ENCODE measurements around the gene RPF1. TPM values are rescaled to one million over a fixed set of nuclear protein-coding genes. Genes with fewer than 3 reads are reported as not detected.
"Not testable (repeated sequence)": the region's sequence is repeated elsewhere in the genome, so short reads cannot be mapped to it uniquely, and the experiment has no call there.

The RPF1 gene
- total RNA-seq, 1 experiment from 2014 or later, result 31.7 TPM

DNA sequence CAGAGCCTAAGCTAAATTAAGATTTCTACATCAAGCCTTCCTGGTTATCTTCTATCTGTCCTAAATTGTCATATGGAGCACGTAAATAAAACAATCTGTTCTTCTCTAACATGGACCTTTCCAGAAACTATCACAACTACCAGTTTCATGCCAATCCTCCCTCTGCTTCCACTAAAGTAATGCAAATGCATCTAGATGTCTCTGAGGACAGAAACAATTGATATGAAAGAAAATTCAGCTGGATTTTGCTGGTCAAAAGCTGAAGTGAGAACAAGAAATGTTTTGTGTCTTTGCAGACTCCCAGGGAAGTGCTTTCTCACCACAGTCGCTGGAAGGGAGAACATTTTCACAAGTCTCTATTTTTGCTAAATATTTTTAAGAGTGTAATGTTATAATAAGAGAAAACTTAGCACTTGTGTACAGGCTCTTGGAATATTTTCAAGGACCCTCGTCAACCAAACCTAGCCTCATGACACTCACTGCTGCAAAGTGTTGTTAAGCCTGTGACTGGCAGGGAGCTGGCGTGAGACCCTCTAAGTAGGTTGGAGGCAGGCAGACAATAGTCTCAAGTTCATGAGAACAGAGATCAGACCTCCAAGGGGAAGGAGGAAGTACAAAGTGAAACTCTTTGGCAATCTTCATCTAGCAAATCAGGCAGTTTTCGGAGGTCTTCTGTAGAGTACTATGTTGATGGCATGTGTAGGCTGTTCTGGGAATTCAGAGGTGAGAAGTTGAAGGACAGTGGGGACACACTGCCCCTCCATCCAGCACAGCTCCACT, 42.0 kb upstream of the RPF1 start (continued):
- no peak for TF ChIP-seq RORB (CRISPR knock-in tag; IDR thresholded peaks at IDR 0.05)

DNA sequence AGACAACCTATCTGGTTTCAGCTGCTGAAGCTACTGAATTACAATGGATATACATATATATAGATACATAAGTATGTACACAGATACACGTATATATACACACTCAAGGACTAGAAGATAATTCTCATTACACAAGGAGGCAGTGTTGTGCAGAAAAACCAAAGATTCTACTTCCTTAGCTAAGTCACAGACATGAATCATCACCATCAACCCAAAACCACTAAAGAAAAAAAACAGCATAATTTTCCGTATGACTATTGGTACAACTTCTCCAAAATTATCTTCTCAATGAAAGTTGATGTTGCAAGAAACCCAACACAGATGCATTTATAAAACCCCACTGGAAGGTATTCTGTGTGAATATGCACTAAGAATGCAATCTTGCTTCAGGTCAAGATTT, 36.8 kb upstream of the RPF1 start:
- peaks cover 3% of the 10 kb centered on the region; the same call in 1 of the 2 replicates for H3K27me3 Mint-ChIP-seq (ENCODE audit: low read depth)
- POLR2A ChIA-PET, result interaction anchor here (0.5 kb wide), 1 partner anchor 151 kb away, joined by 3 read pairs; no protein-coding TSS in a partner anchor

DNA sequence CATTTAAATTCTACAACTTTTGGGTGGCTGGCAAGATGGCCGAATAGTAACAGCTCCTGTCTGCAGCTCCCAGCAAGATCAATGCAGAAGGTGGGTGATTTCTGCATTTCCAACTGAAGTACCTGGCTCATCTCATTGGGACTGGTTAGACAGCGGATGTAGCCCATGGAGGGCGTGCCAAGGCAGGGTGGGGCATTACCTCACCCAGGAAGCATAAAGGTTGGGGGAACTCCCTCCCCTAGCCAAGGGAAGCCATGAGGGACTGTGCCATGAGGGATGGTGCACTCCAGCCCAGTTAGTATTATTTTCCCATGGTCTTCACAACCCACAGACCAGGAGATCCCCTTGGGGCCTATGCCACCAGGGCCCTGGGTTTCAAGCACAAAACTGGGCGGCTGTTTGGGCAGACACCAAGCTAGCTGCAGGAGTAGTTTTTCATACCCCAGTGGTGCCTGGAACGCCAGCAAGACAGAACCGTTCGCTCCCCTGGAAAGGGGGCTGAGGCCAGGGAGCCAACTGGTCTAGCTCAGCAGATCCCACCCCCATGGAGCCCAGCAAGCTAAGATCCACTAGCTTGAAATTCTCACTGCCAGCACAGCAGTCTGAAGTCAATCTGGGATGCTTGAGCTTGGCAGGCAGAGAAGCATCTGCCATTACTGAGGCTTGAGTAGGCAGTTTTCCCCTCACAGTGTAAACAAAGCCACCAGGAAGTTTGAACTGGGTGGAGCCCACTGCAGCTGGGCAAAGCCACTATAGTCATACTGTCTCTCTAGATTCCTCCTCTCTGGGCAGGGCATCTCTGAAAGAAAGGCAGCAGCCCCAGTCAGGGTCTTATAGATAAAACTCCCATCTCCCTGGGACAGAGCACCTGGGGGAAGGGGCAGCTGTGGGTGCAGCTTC, 36.1 kb upstream of the RPF1 start:
- not testable (repeated sequence) for H3K27ac Mint-ChIP-seq, ATAC-seq
- POLR2A ChIA-PET, result interaction anchor here (0.5 kb wide), 1 partner anchor 150 kb away, joined by 3 read pairs; no protein-coding TSS in a partner anchor

More for the DNA sequence above, 36.8 kb upstream of the RPF1 start:
- Mint-ChIP-seq H3K36me3 (no peaks in the 10 kb centered on the region), H3K4me3 (no peak overlapping the region), H3K27ac (no peak overlapping the region), H3K4me1 (no peaks in the 10 kb centered on the region; the same call in 1 of the 2 replicates), H3K9me3 (peaks cover 6% of the 10 kb centered on the region)
- no peak for TF ChIP-seq ZNF416 (CRISPR knock-in tag; IDR thresholded peaks at IDR 0.05)
- TF ChIP-seq ZMAT4 (CRISPR knock-in tag; IDR thresholded peaks at IDR 0.05), result no peak
- no peak for TF ChIP-seq RORB (CRISPR knock-in tag; IDR thresholded peaks at IDR 0.05)
- TF ChIP-seq ZNF425 (CRISPR knock-in tag; conservative IDR thresholded peaks at IDR 0.05), result no peak
- TF ChIP-seq, protein P1, sequence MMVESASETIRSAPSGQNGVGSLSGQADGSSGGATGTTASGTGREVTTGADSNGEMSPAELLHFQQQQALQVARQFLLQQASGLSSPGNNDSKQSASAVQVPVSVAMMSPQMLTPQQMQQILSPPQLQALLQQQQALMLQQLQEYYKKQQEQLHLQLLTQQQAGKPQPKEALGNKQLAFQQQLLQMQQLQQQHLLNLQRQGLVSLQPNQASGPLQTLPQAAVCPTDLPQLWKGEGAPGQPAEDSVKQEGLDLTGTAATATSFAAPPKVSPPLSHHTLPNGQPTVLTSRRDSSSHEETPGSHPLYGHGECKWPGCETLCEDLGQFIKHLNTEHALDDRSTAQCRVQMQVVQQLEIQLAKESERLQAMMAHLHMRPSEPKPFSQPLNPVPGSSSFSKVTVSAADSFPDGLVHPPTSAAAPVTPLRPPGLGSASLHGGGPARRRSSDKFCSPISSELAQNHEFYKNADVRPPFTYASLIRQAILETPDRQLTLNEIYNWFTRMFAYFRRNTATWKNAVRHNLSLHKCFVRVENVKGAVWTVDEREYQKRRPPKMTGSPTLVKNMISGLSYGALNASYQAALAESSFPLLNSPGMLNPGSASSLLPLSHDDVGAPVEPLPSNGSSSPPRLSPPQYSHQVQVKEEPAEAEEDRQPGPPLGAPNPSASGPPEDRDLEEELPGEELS (CRISPR knock-in tag; IDR thresholded peaks at IDR 0.05), result no peak
- no peak for TF ChIP-seq ZBTB43 (CRISPR knock-in tag; IDR thresholded peaks at IDR 0.05)
- TF ChIP-seq USF2 (CRISPR knock-in tag; IDR thresholded peaks at IDR 0.05), result no peak
- no peak for TF ChIP-seq SMAD4 (CRISPR knock-in tag; IDR thresholded peaks at IDR 0.05)
- no peak for DNase-seq (ENCODE audit: low spot score)
- CTCF ChIA-PET, result interaction anchor here (1.0 to 1.4 kb wide), 4 partner anchors 282 to 340 kb away, joined by 3 to 4 read pairs (median 3); no protein-coding TSS in a partner anchor
- no peak for ATAC-seq

DNA sequence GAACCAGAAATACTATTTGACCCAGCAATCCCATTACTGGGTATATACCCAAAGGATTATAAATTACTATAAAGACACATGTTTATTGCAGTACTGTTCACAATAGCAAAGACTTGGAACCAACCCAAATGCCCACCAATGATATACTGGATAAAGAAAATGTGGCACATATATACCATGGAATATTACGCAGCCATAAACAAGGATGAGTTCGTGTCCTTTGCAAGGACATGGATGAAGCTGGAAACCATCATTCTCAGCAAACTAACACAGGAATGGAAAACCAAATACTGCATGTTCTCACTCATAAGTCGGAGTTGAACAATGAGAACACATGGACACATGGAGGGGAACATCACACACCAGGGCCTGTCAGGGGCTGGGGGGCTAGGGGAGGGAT, 30.4 kb upstream of the RPF1 start:
- CTCF ChIA-PET; H3K27me3 Mint-ChIP-seq (ENCODE audit: low read depth); H3K27ac Mint-ChIP-seq; DNase-seq (ENCODE audit: low spot score); H3K36me3 Mint-ChIP-seq; H3K4me1 Mint-ChIP-seq; H3K4me3 Mint-ChIP-seq; POLR2A ChIA-PET; ATAC-seq: not testable (repeated sequence)
- peaks cover 15% of the 10 kb centered on the region for H3K9me3 Mint-ChIP-seq

More for the DNA sequence above, 36.1 kb upstream of the RPF1 start:
- DNase-seq (ENCODE audit: low spot score); H3K9me3 Mint-ChIP-seq; H3K4me3 Mint-ChIP-seq; H3K27me3 Mint-ChIP-seq (ENCODE audit: low read depth); H3K36me3 Mint-ChIP-seq; H3K4me1 Mint-ChIP-seq: not testable (repeated sequence)
- CTCF ChIA-PET, result interaction anchor here (1.0 to 1.4 kb wide), 4 partner anchors 282 to 339 kb away, joined by 3 to 4 read pairs (median 3); no protein-coding TSS in a partner anchor

Measured in WTC11 (cell line).